Mesenteric fat pad (tissue), 1 donor: ENCODE results near the gene DTWD2. TPM values are rescaled to one million over a fixed set of nuclear protein-coding genes. Genes with fewer than 3 reads are reported as not detected.

ENCODE experiments used
- DNase-seq: peaks from one replicate; pipeline ENCODE4 v3.0.0-alpha.2; 2020; ENCODE audit warnings: low spot score
- long read RNA-seq: library from polyadenylated mRNA; unstranded; transcript quantifications from one replicate; pipeline ENCODE4 v2.0.0, GENCODE V29; 2020
- total RNA-seq: library from RNA; stranded (reverse); fragmentation: NEBNext Ultra II Directional; extraction: Animal tissue kit (Norgen Biotek cat#: 25700); gene quantifications from one replicate; pipeline ENCODE4 v1.2.1, GENCODE V29; 2021
- donor health status: DM: yes; HTN: yes; CAD: no.

The DTWD2 gene, protein sequence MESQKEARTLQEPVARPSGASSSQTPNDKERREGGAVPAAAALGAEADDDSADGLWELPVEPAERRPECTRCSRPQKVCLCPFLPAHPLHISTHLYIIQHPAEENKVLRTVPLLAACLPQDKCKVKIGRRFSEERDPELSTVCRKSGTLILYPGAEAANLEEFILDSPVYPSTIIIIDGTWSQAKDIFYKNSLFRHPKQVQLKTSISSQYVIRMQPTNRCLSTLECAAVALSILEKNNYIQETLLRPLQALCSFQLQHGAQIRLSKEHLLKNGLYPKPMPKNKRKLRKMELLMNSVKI
- 5.7 TPM for total RNA-seq
- long read RNA-seq, transcript DTWD2-203 (6 exons, 2,307 nt): major isoform, 6 of 8 reads
- long read RNA-seq, partial matches to known transcripts: 0 of 8 reads
- long read RNA-seq, other reads (novel, unspliced or antisense): 2 of 8 reads

DNA sequence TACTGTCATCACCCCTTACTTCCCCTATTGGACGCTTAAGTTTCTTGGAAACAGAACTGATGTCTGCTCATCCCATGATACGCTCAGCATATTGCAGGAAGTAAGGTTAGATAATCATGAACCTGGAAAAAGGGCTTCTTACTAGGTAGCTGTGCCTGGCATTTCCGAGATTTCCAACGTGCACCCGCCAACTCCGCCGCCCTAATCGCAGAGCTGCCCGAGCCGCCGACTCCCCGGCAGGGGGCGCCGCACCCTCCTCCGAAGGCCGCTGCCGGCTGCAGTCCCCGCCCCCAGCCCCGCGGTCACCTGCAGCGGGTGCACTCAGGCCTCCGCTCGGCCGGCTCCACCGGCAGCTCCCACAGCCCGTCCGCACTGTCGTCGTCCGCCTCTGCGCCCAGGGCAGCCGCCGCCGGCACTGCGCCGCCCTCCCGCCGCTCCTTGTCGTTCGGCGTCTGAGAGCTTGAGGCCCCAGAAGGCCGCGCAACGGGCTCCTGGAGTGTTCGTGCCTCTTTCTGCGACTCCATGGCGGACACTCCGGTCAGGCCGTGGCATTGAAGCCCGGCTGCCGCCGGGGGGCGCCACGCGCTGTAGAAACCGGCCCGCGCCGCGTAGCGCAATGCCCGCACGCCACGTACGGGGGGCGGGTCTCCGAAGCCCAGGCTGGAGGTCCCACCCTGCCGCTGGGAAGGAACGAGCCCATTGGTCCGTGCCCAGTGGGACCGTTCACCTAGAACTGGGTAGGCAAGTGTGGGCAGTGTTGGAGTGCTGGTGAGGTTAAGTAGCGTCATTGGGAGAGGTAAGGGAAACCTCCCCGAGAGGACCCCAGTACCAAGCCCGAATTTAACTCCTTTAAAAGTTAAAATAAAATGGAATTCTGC is at the start of gene DTWD2:
TSS of gene DTWD2 (minus strand) at position 560 of the 878 bp plus-strand sequence. CDS start at position 524, 36 bp downstream.
- DNase-seq: peak; percentile 98

DNA sequence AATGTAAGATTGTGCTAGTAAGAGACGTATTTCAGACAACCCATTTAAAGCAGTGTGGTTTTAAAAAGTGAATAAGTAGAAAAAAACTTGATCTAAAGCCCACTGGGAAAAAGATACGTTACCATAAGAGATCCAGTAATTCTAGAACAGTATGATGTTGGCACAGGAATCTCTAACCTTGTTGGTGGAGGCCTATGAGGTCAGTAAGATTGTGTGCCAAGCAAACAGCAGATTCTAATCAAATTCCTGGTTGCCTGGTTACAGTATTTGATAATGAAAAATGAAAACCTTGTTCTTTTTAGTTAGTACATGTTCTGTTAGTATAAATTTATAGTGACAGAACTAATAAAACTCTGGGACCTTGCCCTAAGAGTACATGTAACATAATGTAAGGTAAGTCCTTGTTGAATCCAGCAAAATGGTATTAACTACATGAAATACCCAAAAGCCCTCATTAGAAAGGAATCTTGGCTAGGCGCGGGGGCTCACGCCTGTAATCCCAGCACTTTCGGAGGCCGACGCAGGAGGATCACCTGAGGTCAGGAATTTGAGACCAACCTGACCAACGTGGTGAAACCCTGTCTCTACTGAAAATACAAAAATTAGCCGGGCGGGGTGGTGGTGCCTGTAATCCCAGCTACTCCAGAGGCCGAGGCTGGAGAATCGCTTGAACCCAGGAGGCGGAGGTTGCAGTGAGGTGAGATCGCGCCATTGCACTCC is 49.3 kb upstream of the DTWD2 start:
- no peak for DNase-seq

DNA sequence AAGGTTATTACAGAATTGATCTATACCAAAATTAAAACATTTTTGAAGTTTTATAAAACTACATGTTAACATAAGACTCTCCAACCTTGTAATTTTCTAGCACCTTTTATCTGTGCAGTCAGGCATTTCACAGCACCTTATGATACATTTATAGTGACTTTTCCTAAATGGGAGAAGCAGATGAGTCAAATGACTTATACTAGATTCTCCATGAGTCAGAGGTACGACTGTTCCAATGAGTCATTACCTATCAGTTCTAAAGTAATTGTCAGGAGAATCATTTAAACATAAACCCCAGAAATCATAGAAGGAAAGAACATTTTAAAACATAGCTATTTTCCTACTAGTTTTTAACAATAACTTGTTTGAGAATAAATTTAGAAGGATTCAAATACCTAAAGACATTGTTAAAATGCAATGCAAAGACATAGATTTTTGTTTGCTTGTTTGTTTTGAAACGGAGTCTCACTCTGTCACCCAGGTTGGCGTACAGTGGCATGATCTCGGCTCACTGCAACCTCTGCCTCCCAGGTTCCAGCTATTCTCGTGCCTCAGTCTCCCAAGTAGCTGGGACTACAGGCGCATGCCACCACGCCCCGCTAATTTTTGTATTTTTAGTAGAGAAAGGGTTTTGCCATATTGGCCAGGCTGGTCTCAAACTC is 47.9 kb upstream of the DTWD2 start:
- DNase-seq: no peak

DNA sequence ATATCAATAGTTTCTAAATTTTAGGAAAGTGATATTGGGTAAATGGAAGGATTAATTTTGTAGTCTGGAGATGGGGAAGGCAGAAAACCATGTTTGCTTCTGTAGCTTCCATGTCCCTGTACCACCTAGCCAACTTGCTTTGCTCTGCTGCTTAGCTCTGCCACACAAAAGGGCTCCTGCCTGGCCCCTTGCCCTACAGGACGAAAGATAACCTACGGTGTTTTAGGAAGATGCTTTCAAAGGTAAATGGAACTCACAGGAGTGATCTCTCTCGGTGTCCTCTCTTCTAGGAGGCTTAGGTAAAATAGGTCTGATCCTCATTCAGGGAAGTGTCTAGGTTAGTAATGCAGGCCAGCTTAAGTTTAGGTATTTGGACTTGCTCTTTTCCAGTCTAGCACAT is 44.8 kb upstream of the DTWD2 start:
- DNase-seq: no peak

DNA sequence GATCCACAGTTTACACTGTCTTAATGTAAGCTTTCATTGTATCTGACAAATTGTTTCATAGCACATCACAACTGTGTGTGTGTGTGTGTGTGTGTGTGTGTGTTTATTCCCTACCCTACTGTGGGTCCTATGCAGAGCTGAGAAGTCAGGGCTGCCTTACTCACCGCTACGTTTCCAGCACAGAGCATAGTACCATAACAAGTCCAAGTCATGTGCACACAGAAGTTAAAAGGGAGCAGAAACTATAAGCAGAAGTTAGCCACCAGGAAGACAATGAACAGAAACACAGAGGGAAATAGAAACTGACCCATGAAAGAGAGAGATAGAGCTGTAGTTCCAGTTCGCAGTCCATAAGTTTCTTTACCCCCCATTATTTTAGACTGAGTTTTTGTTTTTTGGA is 44.3 kb upstream of the DTWD2 start:
- DNase-seq: no peak

DNA sequence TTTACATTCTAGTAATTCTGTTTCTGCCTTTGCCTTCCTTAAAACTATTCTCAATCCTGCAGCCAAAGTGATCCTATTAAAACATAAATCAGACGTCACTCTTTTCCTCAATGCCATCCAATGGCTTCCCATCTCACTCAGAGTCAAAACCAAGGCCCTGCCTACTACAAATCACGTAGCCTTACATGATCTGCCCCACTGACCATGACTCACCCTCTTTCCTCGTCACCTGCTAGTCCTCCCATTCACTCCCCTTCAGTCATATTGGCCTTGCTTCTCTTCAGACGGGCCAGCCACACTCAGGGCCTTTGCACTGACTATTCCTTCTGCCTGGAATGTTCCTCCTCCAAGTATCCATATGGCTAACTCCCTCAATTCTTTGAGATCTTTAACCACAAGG is 43.6 kb upstream of the DTWD2 start:
- no peak for DNase-seq

DNA sequence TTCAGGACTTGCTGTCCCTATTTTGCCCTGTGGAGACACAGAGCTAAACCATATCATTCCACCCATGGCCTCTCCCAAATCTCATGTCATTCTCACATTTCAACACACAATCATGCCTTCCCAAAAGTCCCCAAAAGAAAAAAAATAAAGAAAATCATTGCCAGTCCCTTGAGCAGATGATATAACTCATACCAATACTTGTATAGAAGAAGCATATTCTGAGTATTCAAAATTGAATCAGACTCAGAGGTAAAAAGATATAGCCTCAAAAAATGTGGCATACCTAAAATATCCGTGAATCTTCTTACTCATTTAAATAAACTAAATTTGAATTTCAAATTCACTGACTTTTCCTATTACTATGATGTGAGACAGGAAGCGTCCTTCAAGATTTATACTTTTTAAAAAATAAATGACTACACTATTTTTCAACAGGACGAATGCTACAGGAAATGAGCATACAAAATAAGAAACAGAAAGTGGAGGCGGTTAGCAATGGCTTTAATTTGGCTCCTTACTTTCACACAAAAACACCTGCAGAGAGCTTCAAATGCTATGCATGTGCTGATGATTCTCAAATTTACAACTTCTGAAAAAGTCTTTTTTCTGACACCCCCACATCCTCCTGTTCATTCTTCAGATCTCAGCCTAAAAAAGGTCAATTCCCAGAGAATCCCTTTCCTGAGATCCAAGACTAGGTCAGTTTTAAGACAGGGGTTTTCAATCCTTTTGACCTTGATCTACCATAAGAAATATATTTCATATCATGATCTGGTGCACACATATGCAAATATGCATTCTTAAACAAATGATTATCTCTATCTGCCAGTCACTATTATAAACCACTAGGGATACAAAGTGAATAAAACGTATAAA is 42.9 kb upstream of the DTWD2 start:
- no peak for DNase-seq

DNA sequence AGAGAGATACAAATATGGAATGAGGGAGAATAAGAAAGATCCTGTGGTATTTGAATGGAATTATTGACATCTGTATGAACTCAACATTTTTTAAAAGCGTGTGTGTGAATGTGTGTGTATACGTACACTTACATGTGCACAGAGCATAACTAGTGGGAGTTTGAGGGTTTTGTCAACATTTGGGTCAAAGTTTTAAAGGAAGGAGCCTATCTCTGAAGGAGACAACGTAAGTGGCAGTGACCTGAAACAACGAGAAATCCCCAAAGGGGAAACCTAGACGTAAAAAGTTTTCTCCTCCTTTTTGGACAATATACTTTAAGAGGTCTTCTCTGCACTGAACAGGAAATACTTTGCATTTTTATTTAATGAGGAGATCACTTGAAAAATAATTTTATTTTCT is 40.2 kb upstream of the DTWD2 start:
- DNase-seq: no peak

DNA sequence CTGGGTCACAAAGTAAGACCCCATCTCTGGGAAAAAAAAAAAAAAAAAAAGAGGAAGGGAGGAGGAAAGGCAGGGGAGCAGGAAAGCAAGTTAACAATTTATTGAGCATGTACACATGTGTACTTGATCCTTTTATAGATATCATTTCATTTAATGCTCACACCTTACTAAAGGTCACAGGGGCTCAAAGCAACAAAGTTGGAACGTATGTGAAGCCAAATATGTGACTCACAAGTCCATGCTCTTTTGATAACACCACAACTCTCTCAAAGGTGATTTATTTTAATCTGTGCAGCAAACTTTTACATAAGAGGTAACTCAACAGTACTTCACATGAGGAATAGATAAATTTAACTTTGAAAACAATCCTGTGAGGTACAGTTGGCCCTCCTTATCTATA is 34.4 kb upstream of the DTWD2 start:
- DNase-seq: no peak

DNA sequence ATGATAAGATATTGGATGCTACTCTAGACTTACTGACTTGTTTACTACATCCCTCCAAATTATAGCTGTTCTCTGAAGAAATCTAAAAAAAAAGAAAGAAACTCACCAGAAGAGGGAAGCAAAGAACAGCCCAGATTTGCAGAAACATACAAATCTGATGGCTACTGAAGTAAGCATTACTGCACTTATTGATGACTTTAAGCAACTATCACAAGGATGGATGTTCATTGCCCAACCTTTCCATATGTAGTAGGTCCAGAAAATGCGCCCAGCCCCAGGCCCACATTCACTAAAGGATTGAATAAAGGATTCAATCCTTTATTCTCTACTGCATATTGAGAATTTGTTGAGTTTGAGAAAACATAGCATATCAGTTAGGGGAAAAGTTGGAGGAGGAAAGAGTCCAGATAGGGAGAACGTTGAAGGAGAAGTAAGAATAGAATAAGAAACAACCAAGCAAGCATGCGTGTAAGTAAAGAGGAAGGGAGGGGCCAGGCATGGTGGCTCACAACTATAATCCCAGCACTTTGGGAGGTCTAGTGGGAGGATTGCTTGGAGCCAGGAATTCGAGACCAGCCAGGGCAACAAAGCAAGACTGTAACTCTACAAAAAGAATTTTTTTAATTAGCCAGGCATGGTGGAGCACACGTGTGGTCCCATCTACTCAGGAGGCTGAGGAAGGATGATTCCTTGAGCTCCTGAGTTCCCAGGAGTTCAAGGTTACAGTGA is 33.8 kb upstream of the DTWD2 start:
- no peak for DNase-seq

DNA sequence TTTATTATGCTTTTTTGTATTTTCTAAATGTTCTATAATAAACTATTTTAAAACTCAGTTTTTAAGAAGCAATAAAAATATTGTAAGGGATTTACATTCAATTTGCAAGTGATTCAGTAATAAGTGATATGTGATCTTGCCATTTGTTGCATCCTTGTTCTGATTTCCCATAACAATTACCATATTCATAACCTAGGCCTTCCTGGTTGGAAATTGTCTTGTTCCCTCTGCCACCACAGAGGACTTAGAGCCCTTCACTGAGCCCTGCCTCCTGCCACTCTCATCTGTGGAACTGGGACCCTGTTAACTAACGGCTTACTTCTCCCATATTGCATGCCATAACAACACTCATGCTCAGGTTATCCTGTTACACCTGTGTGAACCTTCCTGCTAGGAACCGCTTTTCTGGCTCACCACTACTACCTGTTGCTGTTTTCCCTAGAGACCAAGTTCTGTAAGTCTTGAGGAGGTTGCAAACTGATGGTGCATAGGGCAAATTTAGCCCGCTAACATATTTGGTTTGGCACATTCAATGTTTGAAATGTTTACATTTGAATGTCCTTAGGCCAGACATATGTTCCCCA is 32.9 kb upstream of the DTWD2 start:
- DNase-seq: no peak

DNA sequence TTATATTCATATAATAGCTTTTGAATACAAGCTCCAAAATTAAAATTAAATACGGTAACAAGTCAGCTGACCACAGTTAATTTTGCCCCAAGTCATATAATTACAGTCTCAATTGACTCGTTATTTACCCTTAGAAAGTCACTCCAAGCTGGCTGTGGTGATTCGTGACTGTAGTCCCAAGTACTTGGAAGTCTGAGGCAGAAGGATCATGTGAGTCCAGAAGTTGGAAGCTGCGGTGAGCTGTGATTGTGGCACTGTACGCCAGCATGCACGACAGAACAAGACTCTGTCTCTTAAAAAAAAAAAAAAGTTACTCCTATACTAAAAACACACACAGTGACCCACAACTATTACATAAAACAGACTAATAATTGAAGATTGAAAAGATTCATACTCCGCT is 31.6 kb upstream of the DTWD2 start:
- DNase-seq: no peak

DNA sequence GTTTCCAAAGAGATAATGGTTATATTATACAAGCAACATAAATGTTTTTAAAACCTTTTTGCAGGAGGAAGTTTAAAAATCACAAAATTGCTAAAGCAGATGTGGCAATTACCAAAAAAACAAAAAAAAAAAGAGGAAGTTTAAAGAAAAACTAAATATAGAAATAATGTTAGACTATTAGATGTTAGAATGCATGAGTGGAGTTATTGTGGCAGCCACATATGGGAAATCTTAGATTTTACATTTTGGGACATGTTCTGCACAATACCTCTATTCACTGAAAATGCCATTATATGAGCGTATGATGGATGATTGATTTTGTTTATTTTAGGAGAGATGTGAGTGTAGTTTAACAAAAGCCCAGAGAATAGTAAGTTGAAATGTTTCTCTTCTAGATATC is 31.2 kb upstream of the DTWD2 start:
- DNase-seq: no peak

DNA sequence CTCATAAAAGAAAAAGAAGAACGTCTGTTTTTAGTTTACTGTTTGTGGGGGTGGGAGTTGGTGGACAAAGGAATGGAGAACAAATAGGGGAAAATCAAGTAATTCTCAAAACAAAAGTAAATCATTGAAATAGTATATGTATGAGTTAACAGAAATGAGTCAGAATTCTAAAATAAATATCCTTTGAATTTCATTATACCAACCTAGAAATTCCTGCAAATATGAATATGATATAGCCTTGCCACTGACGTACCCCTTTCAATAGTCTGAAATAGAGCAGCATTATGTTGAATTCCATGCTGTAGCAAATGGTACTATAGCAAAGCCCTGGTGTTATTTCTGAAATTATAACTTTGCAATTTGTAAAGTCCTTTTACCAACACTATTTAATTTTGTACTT is 29.6 kb upstream of the DTWD2 start:
- no peak for DNase-seq

DNA sequence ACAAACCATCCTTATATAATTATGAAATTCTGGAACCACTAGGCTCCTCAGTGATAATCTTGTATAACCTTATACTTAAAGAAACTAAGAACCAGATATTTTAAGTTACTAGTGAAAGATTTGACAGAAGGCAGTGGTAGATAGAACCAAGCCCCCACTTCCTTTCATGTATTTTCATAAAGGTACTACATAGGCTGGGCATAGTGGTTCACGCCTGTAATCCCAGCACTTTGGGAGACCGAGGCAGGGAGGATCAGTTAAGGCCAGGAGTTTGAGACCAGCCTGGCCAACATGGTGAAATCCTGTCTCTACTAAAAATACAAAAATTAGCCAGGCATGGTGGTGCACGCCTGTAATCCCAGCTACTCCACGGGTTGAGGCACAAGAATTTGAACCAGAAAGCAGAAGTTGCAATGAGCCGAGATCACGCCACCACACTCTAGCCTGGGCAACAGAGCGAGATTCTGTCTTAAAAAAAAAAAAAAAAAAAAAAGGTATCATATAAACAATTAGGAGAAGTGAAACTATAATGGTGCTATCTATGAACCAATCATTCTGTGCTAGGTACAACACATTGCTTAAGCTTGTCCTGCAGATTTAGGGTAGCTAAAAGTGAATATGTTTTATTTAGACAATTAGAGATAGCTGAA is 27.9 kb upstream of the DTWD2 start:
- DNase-seq: no peak

DNA sequence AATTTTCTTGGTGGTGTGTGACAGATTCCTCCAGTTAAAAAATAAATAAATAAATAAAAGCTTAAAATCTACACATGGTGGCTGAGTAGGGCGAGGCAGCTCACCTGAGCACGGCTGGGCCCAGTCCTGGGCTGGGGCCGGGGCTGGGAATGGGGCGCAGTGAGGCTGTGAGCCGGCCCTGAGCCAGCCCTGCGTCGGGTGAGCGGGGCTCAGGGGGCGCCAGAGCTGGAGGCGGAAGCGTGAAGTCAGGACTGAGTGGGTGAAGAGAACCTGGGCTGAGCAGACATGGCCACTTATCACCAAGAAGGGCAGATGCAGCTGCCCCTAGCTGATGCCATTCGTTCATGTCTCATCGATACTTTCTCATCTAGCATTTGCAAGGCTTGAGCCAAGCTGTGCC is 22.8 kb upstream of the DTWD2 start:
- no peak for DNase-seq

DNA sequence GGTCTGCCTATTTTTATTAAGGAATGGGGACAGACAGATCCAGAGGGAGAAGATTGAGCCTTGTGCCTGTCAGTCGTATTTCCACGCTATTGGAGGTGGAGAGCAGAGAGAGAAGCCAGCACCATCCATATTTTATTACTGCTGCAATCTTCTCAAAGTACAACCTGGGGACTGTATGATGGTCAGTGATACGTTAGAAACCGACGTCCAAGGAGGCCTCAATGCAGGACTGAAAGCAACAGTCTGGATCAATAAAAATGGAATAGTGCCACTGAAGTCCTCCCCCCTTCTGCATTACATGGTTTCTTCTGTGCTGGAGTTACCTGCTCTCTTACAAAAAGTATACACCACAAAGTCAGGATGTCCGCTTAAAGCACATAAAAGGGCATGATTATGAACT is 21.9 kb upstream of the DTWD2 start:
- no peak for DNase-seq

DNA sequence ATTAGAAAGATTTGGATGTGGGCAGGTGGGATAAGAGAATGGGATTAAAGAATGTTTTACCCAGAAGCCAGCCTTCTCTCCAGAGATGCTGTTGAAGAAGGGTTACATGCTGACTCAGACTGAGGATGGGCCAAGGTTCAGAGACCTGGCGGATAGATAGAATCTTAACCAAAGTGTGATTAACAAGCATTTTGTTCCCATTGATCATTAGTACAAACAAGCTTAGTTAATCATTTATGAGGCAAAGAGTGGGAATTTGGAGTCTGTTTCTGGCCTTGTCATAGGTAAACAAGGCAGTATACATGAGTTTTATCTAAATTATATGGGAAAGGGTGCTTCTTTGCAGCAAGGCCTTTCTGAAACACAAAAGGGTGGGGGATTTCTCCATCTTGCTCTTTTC is 20.8 kb upstream of the DTWD2 start:
- DNase-seq: no peak

DNA sequence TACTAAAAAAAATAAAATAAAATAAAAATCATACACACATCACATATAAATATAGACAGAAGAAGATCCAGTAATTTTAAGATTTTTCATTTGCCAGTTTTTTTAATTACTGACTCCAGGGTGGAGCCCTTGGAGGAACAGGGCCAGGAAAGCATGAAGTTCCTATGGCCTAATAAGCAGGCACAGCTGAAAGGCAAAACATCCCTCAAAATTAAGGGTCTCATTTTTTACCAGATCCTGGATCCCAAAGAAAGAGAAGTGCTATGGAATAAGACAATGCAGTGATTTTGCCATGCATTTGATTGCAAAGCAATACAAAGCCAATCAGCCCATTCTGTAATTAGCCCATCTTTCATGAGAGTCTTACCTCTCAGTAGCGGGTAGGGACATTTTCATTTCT is 11.3 kb upstream of the DTWD2 start:
- DNase-seq: no peak
